Transverse colon (tissue), 3 donors: Measurements from ENCODE around the gene HDAC4.

Experiments
- CTCF ChIP-seq, 5 experiments: fragments of 200-600 bp in 3 of 5; fragments of 450-650 bp in 2 of 5; sonication (generic) in 3 of 5; IDR thresholded peaks; 1 replicate in 2 of 5; 2 replicates in 3 of 5; pipeline ENCODE4 v1.5.1; 2016 to 2017; ENCODE audit warnings: antibody characterized with exemption in 5 of 5, inconsistent platforms in 3 of 5, mild to moderate bottlenecking in 2 of 5, moderate library complexity in 1 of 5
- EP300 ChIP-seq: sonication (generic); formaldehyde crosslinking; IDR thresholded peaks from one replicate; pipeline ENCODE4 v1.6.1; 2017; ENCODE audit warnings: antibody characterized with exemption, low read depth
- POLR2A ChIP-seq: fragments of 450-650 bp; IDR thresholded peaks from one replicate; pipeline ENCODE4 v1.6.1; 2016; ENCODE audit warnings: antibody characterized with exemption, mild to moderate bottlenecking, moderate library complexity

- TF ChIP-seq CTCF (IDR thresholded peaks at IDR 0.05): no peak
- no peak for TF ChIP-seq EP300
- TF ChIP-seq POLR2A: no peak
Observed at GRCh38 chr2:239312081-239312511, 88.7 kb downstream of the HDAC4 start.
